A673 (cell line): ENCODE results near the gene SFRP4. TPM values are rescaled to one million over a fixed set of nuclear protein-coding genes. Genes with fewer than 3 reads are reported as not detected.

ENCODE experiments used
- BruUV-seq: library from RNA; stranded (reverse); fragments of 400-500 nt; replicated peaks from 2 replicates; lab custom pipeline; 2021; lab: Mats Ljungman, UMichigan
- CTCF ChIA-PET: fragments of 300-600 bp; sonication (Branson Sonifier 250); formaldehyde crosslinking; loops from one replicate; lab custom pipeline; 2022; ENCODE audit warnings: antibody characterized with exemption; lab: Charles Lee
- POLR2A ChIA-PET: fragments of 300-600 bp; sonication (Branson Sonifier 250); formaldehyde crosslinking; loops from one replicate; lab custom pipeline; 2022; ENCODE audit warnings: antibody characterized with exemption; ENCODE audit not compliant: low non-redundant PET; lab: Charles Lee
- DNase-seq: peaks from one replicate; pipeline ENCODE4 v3.0.0-alpha.2; 2015; ENCODE audit warnings: low spot score
- H3K27ac ChIP-seq: fragments of 200-600 bp; sonication (generic); 2 replicates; pipeline ENCODE4 v1.5.1; 2016; ENCODE audit warnings: mixed run types, low read depth, mild to moderate bottlenecking, mixed read lengths, antibody characterized with exemption, low read length; ENCODE audit not compliant: poor library complexity, severe bottlenecking
- H3K27me3 ChIP-seq: fragments of 200-600 bp; sonication (generic); replicated peaks from 2 replicates; pipeline ENCODE4 v1.6.1; 2017; ENCODE audit warnings: mixed run types, low read depth, mild to moderate bottlenecking, mixed read lengths, antibody characterized with exemption, low read length; ENCODE audit not compliant: insufficient read depth, poor library complexity
- H3K36me3 ChIP-seq: fragments of 200-600 bp; sonication (generic); 2 replicates; pipeline ENCODE4 v1.6.1; 2016; ENCODE audit warnings: mixed run types, mild to moderate bottlenecking, mixed read lengths, antibody characterized with exemption, low read length; ENCODE audit not compliant: insufficient read depth, poor library complexity, severe bottlenecking
- H3K4me1 ChIP-seq: fragments of 200-600 bp; sonication (generic); 2 replicates; pipeline ENCODE4 v1.6.1; 2017; ENCODE audit warnings: mixed run types, mild to moderate bottlenecking, mixed read lengths, antibody characterized with exemption, low read length; ENCODE audit not compliant: insufficient read depth, poor library complexity, severe bottlenecking
- H3K4me3 ChIP-seq: fragments of 200-600 bp; sonication (generic); 2 replicates; pipeline ENCODE4 v1.5.1; 2016; ENCODE audit warnings: low read depth, mixed run types, mild to moderate bottlenecking, mixed read lengths, low read length; ENCODE audit not compliant: poor library complexity, severe bottlenecking
- H3K9me3 ChIP-seq: fragments of 200-600 bp; sonication (generic); 2 replicates; pipeline ENCODE4 v1.6.1; 2016; ENCODE audit warnings: mixed run types, low read depth, mild to moderate bottlenecking, mixed read lengths, antibody characterized with exemption, low read length; ENCODE audit not compliant: poor library complexity, severe bottlenecking
- CTCF ChIP-seq: fragments of 300-800, 200-600 bp; sonication (generic); conservative IDR thresholded peaks from 2 replicates; pipeline ENCODE4 v1.5.1; 2017; ENCODE audit warnings: low read depth, mild to moderate bottlenecking, antibody characterized with exemption, low read length, moderate library complexity, mixed read lengths
- EZH2 ChIP-seq: fragments of 200-600 bp; sonication (generic); IDR thresholded peaks from 2 replicates; pipeline ENCODE4 v1.6.1; 2017; ENCODE audit warnings: borderline replicate concordance, low read depth, mild to moderate bottlenecking, mixed read lengths, antibody characterized with exemption, low read length; ENCODE audit not compliant: poor library complexity, severe bottlenecking
- intact Hi-C: fragments of 100-400 bp; cut with micrococcal nuclease; formaldehyde crosslinking; loops from one replicate; pipeline ENCODE4 v1.10.0; 2022; ENCODE audit not compliant: unreplicated experiment
- total RNA-seq: library from RNA; stranded (reverse); gene quantifications from 2 replicates; pipeline ENCODE4 v1.2.3, GENCODE V29; 2021

SFRP4 gene
- total RNA-seq, 1 experiment from 2014 or later: not detected

- Histone ChIP-seq H3K4me1 (no peaks in the 10 kb centered on the region), H3K27me3 (no peaks in the 10 kb centered on the region), H3K4me3 (no peak overlapping the region), H3K9me3 (no peaks in the 10 kb centered on the region), H3K27ac (no peak overlapping the region), H3K36me3 (no peaks in the 10 kb centered on the region)
- no peak for TF ChIP-seq EZH2
- no peak for TF ChIP-seq CTCF
- ChIA-PET CTCF (interaction anchor here (0.7 kb wide), 1 partner anchor 10 kb away, joined by 3 read pairs; no protein-coding TSS in a partner anchor), POLR2A (no interaction called here)
- BruUV-seq: no TSS peak
- intact Hi-C loops: no loop called here
- DNase-seq: no peak
Measured at GRCh38 chr7:37893359-37893758, 23.3 kb downstream of the SFRP4 start.

- POLR2A ChIA-PET: no interaction called here
- DNase-seq: no peak
- TF ChIP-seq CTCF: no peak
- TF ChIP-seq EZH2: no peak
- Histone ChIP-seq H3K4me1 (no peaks in the 10 kb centered on the region), H3K27me3 (peaks cover 5% of the 10 kb centered on the region), H3K9me3 (no peaks in the 10 kb centered on the region), H3K4me3 (no peak overlapping the region), H3K36me3 (no peaks in the 10 kb centered on the region), H3K27ac (no peak overlapping the region)
- CTCF ChIA-PET: no interaction called here
- intact Hi-C loops: no loop called here
- BruUV-seq: no TSS peak
Measured at GRCh38 chr7:37882086-37882485, 34.5 kb downstream of the SFRP4 start.

Other genes with a start within 250 kb of the SFRP4 start
- not detected in 2 replicates for gene GPR141, start 233.1 kb downstream of the SFRP4 start, total RNA-seq
- gene NME8, start 68.2 kb downstream of the SFRP4 start, total RNA-seq: not detected in 2 replicates
- gene EPDR1, start 3.8 kb upstream of the SFRP4 start, total RNA-seq: 20.8 and 24.6 TPM in 2 replicates